HEK293T (cell line): ENCODE results near the gene LENG9.

ENCODE experiments used
- BHLHE40 ChIP-seq: fragments of 450-650 bp; IDR thresholded peaks from 2 replicates; pipeline ENCODE4 v1.6.1; 2016; ENCODE audit warnings: mild to moderate bottlenecking, moderate library complexity, borderline replicate concordance
- FOXA1 ChIP-seq: fragments of 450-650 bp; IDR thresholded peaks from 2 replicates; pipeline ENCODE4 v1.6.1; 2016; ENCODE audit warnings: mild to moderate bottlenecking
- FOXK2 ChIP-seq: fragments of 450-650 bp; IDR thresholded peaks from 2 replicates; pipeline ENCODE4 v1.6.1; 2016; ENCODE audit warnings: mild to moderate bottlenecking
- NFRKB ChIP-seq: fragments of 450-650 bp; IDR thresholded peaks from 2 replicates; pipeline ENCODE4 v1.6.1; 2016; ENCODE audit warnings: mild to moderate bottlenecking, moderate library complexity
- PKNOX1 ChIP-seq: fragments of 450-650 bp; IDR thresholded peaks from 2 replicates; pipeline ENCODE4 v1.6.1; 2016
- SP1 ChIP-seq: fragments of 450-650 bp; IDR thresholded peaks from 2 replicates; pipeline ENCODE4 v1.6.1; 2017
- SUZ12 ChIP-seq: fragments of 450-650 bp; IDR thresholded peaks from 2 replicates; pipeline ENCODE4 v1.6.1; 2016; ENCODE audit warnings: mild to moderate bottlenecking
- TARDBP ChIP-seq: fragments of 450-650 bp; IDR thresholded peaks from 2 replicates; pipeline ENCODE4 v1.6.1; 2016

GRCh38 chr19:54421521-54421920 is 42.1 kb downstream of the LENG9 start:
- TF ChIP-seq TARDBP (no peak), FOXA1 (no peak), PKNOX1 (no peak), BHLHE40 (no peak), FOXK2 (no peak), NFRKB (no peak), SP1 (no peak), SUZ12 (no peak)
